Ascending aorta (tissue), 2 donors: ENCODE results near the gene WDR26. TPM values are rescaled to one million over a fixed set of nuclear protein-coding genes. Genes with fewer than 3 reads are reported as not detected.

Experiments used
- DNase-seq, 2 donors: peaks; one replicate each; pipeline ENCODE4 v3.0.0-alpha.2; 2019; ENCODE audit warnings: low spot score in 2 of 2
- H3K27ac ChIP-seq, 2 donors: fragments of 200-600 bp; sonication (generic); one replicate each; pipeline ENCODE4 v1.5.1; 2016 to 2017; ENCODE audit warnings: mild to moderate bottlenecking in 1 of 2
- H3K27me3 ChIP-seq: fragments of 200-600 bp; sonication (generic); one replicate; pipeline ENCODE4 v1.5.1; 2017
- H3K36me3 ChIP-seq, 2 donors: fragments of 200-600 bp; sonication (generic); one replicate each; pipeline ENCODE4 v1.5.1; 2016
- H3K4me1 ChIP-seq, 2 donors: fragments of 200-600 bp; sonication (generic); one replicate each; pipeline ENCODE4 v1.5.1; 2016 to 2017; ENCODE audit warnings: mild to moderate bottlenecking in 1 of 2
- H3K4me3 ChIP-seq, 2 donors: fragments of 200-600 bp; sonication (generic); one replicate each; pipeline ENCODE4 v1.5.1; 2016 to 2017; ENCODE audit warnings: mild to moderate bottlenecking in 1 of 2
- H3K9me3 ChIP-seq, 2 donors: fragments of 200-600 bp; sonication (generic); one replicate each; pipeline ENCODE4 v1.5.1; 2016
- CTCF ChIP-seq, 3 experiments: fragments of 200-600 bp in 2 of 3; fragments of 450-650 bp in 1 of 3; sonication (generic) in 2 of 3; IDR thresholded peaks; one replicate each; pipeline ENCODE4 v1.5.1; 2016 to 2019; ENCODE audit warnings: antibody characterized with exemption in 3 of 3, mild to moderate bottlenecking in 1 of 3, moderate library complexity in 1 of 3
- intact Hi-C: fragments of 100-400 bp; cut with DNase I; formaldehyde crosslinking; loops from one replicate; pipeline ENCODE4 v1.15.1; 2023
- total RNA-seq: library from RNA; depleted of rRNA; stranded (reverse); fragments of >200 nt; gene quantifications from one replicate; pipeline ENCODE4 v1.1.0, GENCODE V29; 2016

WDR26 gene
- total RNA-seq, 1 donor from 2014 or later, result 31.8 TPM

- no peak for TF ChIP-seq CTCF (IDR thresholded peaks at IDR 0.05)
- Histone ChIP-seq H3K36me3 (peaks cover 67 to 73% of the 10 kb centered on the region in 2 donors), H3K9me3 (no peaks in the 10 kb centered on the region), H3K27ac (no peak overlapping the region), H3K4me1 (no peaks in the 10 kb centered on the region), H3K4me3 (no peak overlapping the region), H3K27me3 (no peaks in the 10 kb centered on the region)
- no peak for DNase-seq
- intact Hi-C loops, result no loop called here
These were observed 66.2 kb downstream of the WDR26 start for GRCh38 chr1:224368409-224368808.

GRCh38 chr1:224359207-224359606 lies 75.4 kb downstream of the WDR26 start:
- H3K27ac ChIP-seq, result no peak overlapping the region
- H3K27me3 ChIP-seq, result no peaks in the 10 kb centered on the region
- no peak for DNase-seq
- TF ChIP-seq CTCF (IDR thresholded peaks at IDR 0.05), result no peak
- H3K36me3 ChIP-seq, result peaks cover 0 to 6% of the 10 kb centered on the region in 2 donors
- peaks cover 0 to 21% of the 10 kb centered on the region in 2 donors for H3K4me1 ChIP-seq
- intact Hi-C loops, result no loop called here
- H3K4me3 ChIP-seq, result no peak overlapping the region
- H3K9me3 ChIP-seq, result no peaks in the 10 kb centered on the region

GRCh38 chr1:224358237-224358636 lies 76.4 kb downstream of the WDR26 start:
- DNase-seq, result no peak
- Histone ChIP-seq H3K27me3 (no peaks in the 10 kb centered on the region), H3K27ac (peak overlapping the region; percentile 90 to 96), H3K4me1 (peaks cover 0 to 21% of the 10 kb centered on the region in 2 donors), H3K36me3 (peaks cover 0 to 6% of the 10 kb centered on the region in 2 donors), H3K9me3 (no peaks in the 10 kb centered on the region), H3K4me3 (peak overlapping the region in 1 of 2 donors; percentile 97)
- no peak for TF ChIP-seq CTCF (IDR thresholded peaks at IDR 0.05)
- intact Hi-C loops, result no loop called here

- intact Hi-C loops, result loop anchor here (2.0 kb wide), 2 partner anchors 77 to 99 kb away; partner anchors contain the start of gene WDR26
- H3K27ac ChIP-seq, result peak overlapping the region; percentile 90 to 96
These were observed 76.9 kb downstream of the WDR26 start for GRCh38 chr1:224357626-224358124.

GRCh38 chr1:224356685-224357625 lies 77.6 kb downstream of the WDR26 start, which contains the start of gene CNIH4:
TSS of gene CNIH4 (plus strand) at chr1:224356879. CDS start at chr1:224356925, 46 bp downstream.
- H3K27ac ChIP-seq, result peak within 1 kb of the TSS; percentile 90 to 96
- no peaks in the 10 kb centered on the region for H3K27me3 ChIP-seq
- H3K4me1 ChIP-seq, result peaks cover 0 to 21% of the 10 kb centered on the region in 2 donors
- no peaks in the 10 kb centered on the region for H3K9me3 ChIP-seq
- peak; percentile 82 to 96 for DNase-seq
- TF ChIP-seq CTCF (IDR thresholded peaks at IDR 0.05), result no peak
- no peaks in the 10 kb centered on the region for H3K36me3 ChIP-seq
- peak within 1 kb of the TSS; percentile 59 to 97 for H3K4me3 ChIP-seq
- intact Hi-C loops, result loop anchor here (1.0 to 2.0 kb wide), 3 partner anchors 27 to 100 kb away; partner anchors contain the start of genes NVL and WDR26

More at GRCh38 chr1:224357626-224358124, 76.9 kb downstream of the WDR26 start:
- H3K27me3 ChIP-seq, result no peaks in the 10 kb centered on the region
- TF ChIP-seq CTCF (IDR thresholded peaks at IDR 0.05), result no peak
- H3K4me3 ChIP-seq, result peak overlapping the region; percentile 59 to 97
- peaks cover 0 to 4% of the 10 kb centered on the region in 2 donors for H3K36me3 ChIP-seq
- H3K4me1 ChIP-seq, result peaks cover 0 to 21% of the 10 kb centered on the region in 2 donors
- DNase-seq, result no peak
- H3K9me3 ChIP-seq, result no peaks in the 10 kb centered on the region
